Measurements from ENCODE around the gene OSBPL10.

Gene OSBPL10

GRCh38 chr3:31733234-31733667 lies 247.8 kb downstream of the OSBPL10 start:
- TF ChIP-seq CTCF (conservative IDR thresholded peaks at IDR 0.05; ENCODE audit: low read depth, low read length): no peak
- DNase-seq (ENCODE audit: low read depth): no peak
- H3K4me3 ChIP-seq (ENCODE audit: low read depth, low read length): no peak overlapping the region

DNA sequence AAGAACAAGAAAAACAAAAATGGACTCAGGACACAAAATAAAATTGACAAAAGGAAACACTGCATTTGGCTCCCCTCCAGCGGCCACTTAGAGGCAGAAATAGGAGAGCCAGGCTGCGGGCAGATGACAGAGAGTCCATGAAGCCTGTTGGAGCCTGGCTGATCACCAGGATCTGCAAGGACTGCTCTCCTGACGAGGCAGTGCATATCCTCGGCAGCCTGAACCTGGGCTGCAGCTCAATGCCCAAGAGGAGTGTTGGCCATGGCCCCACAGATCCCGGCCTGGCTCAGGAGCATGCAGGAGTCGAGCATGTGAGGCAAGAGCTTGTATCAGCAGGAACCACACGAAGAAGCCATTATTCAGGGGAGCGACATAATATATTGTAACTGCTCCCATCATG lies 248.5 kb downstream of the OSBPL10 start:
- TF ChIP-seq CTCF (conservative IDR thresholded peaks at IDR 0.05; ENCODE audit: low read depth, low read length): no peak
- DNase-seq (ENCODE audit: low read depth): no peak
- no peak overlapping the region for H3K4me3 ChIP-seq (ENCODE audit: low read depth, low read length)

GRCh38 chr3:31729573-31729972 lies 251.5 kb downstream of the OSBPL10 start:
- TF ChIP-seq CTCF (conservative IDR thresholded peaks at IDR 0.05; ENCODE audit: low read depth, low read length): no peak
- DNase-seq (ENCODE audit: low read depth): no peak
- no peak overlapping the region for H3K4me3 ChIP-seq (ENCODE audit: low read depth, low read length)

DNA sequence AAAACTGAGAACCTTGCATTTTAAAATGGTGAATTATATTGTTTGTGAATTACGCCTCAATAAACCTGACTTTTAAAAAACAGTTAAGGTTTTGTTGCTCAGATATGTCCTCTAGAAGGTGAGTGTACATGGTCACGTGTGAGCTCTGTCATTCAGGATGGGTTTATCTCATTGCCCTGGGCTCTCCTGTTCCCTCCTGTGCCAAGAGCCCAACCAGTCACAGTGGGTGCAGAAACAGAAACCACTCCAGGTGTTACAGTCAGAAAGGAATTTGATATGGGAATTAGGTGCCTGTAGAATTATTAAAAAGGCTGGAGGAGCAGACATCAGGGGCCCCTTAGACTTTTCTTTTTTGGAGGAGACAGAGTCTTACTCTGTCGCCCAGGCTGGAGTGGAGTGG lies 252.0 kb downstream of the OSBPL10 start:
- DNase-seq (ENCODE audit: low read depth): no peak
- TF ChIP-seq CTCF (conservative IDR thresholded peaks at IDR 0.05; ENCODE audit: low read depth, low read length): no peak
- H3K4me3 ChIP-seq (ENCODE audit: low read depth, low read length): no peak overlapping the region

DNA sequence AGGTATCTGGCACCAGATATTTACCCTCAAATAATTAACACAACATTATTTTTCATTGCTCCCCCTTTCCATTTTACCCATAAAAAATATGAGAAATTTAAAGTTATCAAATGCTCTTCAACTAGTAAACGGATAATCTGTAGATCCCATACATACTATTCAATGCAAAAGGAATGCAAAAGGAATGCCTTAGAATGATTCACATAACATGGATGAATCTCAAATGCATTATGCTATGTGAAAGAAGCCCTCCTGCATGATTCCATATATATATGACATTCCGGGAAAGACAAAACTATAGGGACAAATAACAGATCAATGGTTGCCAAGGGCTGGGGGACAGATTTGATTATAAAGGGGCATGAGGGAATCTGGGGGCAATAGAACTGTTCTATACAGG lies 252.7 kb downstream of the OSBPL10 start:
- TF ChIP-seq CTCF (conservative IDR thresholded peaks at IDR 0.05; ENCODE audit: low read depth, low read length): no peak
- H3K4me3 ChIP-seq (ENCODE audit: low read depth, low read length): no peak overlapping the region
- no peak for DNase-seq (ENCODE audit: low read depth)

DNA sequence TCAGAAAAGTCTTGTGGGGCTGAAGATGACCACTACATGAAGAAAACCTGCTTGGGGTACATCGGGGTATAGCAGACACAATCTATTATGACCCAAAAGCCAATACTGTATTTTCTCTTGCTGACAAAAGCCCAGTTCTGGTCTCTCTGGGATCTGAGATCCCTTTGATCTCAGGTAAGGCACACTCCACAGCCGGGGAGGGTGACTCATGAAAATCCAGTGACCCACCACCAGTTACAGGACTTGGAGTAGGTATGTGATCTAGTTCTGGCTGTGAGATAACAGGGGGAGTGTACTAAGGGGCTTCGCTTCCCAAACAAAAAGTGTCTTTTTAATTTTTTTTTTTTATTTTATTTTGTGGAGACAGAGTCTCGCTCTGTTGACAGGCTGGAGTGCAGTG lies 255.1 kb downstream of the OSBPL10 start:
- H3K4me3 ChIP-seq (ENCODE audit: low read depth, low read length): no peak overlapping the region
- no peak for TF ChIP-seq CTCF (conservative IDR thresholded peaks at IDR 0.05; ENCODE audit: low read depth, low read length)
- DNase-seq (ENCODE audit: low read depth): no peak

- no peak for DNase-seq (ENCODE audit: low read depth)
- TF ChIP-seq CTCF (conservative IDR thresholded peaks at IDR 0.05; ENCODE audit: low read depth, low read length): no peak
- no peak overlapping the region for H3K4me3 ChIP-seq (ENCODE audit: low read depth, low read length)
These were observed 255.5 kb downstream of the OSBPL10 start for GRCh38 chr3:31725568-31725967.

Data from choroid plexus epithelial cell (primary cell).